NCI-H526 treated with DMSO at 0.1 percent for 48 hours (cell line): ENCODE measurements around the gene NKX2-4.

Experiments
- DNase-seq: peaks from one replicate; lab custom pipeline; 2025; lab: John Stamatoyannopoulos, UW

NKX2-4 gene

GRCh38 chr20:21360705-21361104 lies 36.6 kb downstream of the NKX2-4 start:
- no peak for DNase-seq

- DNase-seq = no peak
These were observed 38.6 kb downstream of the NKX2-4 start for GRCh38 chr20:21358737-21359136.

- DNase-seq = no peak
These were observed 39.5 kb downstream of the NKX2-4 start for GRCh38 chr20:21357844-21358243.

GRCh38 chr20:21356386-21356785 lies 40.9 kb downstream of the NKX2-4 start:
- DNase-seq = no peak

GRCh38 chr20:21355981-21356380 lies 41.3 kb downstream of the NKX2-4 start:
- no peak for DNase-seq

GRCh38 chr20:21353236-21353635 lies 44.1 kb downstream of the NKX2-4 start:
- no peak for DNase-seq

GRCh38 chr20:21352703-21353102 lies 44.6 kb downstream of the NKX2-4 start:
- no peak for DNase-seq
